CD4-positive, alpha-beta T cell treated with Interleukin-17A for 1 hour (primary cell): ENCODE results near the gene LLGL2.

Source experiments
- DNase-seq: peaks from one replicate; pipeline ENCODE4 v3.0.0-alpha.2; 2020

The LLGL2 gene

DNA sequence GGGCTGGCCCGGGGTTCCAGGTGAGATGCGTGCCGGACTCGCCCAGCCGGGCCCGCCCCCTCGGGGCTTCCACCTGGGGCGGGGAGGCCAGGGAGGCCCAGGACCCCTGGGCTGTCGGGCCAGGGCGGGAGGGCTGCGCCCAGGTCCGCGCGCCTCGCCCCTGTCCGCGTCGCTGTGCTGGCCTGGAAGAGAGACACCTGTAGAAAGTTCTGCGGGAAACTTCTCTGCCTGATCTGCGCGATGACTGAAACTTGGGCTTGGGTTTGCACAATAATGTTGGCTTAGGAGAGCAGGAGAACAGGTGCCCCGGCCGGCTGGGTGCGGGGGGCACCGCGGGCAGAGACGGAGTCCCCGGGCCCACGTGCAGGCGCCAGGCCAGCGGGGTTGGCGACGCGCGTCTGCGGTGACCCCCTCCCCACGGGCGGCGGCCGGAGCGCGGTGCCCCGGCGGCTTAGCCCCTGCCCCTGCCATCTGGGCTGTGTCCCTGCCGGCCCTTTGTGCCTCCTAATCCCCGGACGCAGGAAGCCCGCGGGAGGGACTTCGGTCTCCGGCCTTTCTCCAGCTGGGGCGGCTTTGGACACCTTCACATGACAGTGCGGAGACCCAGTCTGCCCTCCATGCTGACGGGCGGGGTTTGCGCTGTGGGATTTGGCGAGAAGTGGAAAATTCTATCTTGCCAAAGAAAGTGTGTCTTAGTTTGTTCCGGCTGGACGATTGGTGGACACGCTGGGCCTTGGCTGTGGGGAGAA lies 483 bp downstream of the LLGL2 start:
- no peak for DNase-seq

GRCh38 chr17:75526555-75527270 lies 1.2 kb downstream of the LLGL2 start:
- no peak for DNase-seq

- DNase-seq, result no peak
Observed at GRCh38 chr17:75530837-75531720, 5.6 kb downstream of the LLGL2 start.

DNA sequence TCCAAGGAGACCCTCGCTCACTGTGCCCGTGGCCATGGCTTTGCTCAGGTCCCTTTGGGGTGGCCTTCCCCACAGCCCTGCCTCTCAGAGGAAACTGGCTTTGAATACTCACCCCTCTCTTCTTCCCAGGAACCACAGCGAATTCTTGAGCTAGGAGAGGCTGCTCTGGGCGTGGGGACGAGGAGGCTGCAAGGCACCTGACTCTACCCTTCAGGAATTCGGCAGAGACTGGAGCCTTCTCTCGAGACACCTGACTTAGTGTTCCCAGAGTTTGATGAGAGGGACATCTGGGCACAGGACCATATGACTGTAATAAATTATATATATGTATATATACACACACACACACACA lies 6.2 kb downstream of the LLGL2 start:
- DNase-seq, result no peak

DNA sequence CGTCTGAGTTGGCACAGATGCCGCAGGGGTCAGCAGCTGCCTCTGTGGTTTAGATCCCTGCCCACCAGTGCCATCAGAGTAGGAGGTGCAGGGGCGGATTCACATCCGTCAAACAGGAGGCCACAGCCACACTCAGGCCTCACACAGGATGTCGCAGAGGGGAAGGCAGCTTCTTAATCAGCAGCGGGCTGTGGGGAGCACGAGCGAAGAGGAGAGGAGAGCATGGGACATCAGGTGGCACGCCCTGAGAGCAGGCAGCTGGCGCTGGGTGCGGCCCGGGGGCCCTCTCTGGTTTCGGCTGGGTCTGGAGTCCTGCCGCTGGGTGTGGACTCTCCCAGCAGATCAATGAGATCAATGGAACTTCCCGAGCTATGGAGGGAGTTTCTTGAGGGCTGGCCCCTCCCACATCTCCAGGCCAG lies 9.6 kb downstream of the LLGL2 start:
- DNase-seq, result peak; percentile 72

DNA sequence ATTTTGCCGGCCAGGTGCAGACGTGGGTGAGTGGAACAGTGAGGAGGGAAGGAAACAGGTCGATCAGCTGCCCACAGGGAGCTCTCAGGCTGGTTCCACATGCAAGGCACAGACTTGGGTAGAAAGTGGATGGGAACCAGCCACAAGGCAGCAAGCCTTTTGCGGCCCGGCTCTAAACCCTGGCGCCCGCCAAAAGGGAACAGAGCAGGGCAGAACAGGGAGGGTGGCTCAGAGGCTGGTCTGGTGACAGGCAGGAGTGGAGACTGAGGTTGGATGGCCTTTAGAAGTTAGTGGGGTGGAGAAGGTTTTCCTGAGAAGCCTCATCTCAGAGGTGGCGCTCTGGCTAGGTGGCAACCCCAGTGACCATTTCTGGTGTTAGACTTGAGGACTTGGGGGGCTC lies 10.4 kb downstream of the LLGL2 start:
- no peak for DNase-seq

DNA sequence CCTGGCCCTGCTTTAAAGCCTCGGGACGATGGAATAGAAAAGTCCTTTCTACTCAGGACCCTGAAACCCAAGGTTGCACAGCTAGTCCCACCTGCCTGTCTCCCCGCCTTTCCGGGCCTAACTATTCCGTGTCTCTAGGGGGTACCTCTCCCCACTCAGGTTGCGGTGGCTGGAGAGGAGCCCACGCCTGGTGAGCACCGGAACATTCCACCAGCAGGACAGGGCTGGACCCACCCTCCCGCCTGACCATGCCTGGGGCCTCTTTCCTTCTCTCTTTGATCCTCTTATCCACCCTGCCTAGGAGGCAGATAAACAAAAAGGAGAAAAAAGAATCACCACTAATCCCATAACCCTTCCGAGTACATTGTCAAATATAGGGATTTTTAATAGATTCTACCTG lies 10.9 kb downstream of the LLGL2 start:
- no peak for DNase-seq

- DNase-seq, result no peak
Observed at GRCh38 chr17:75539967-75540729, 14.7 kb downstream of the LLGL2 start.

DNA sequence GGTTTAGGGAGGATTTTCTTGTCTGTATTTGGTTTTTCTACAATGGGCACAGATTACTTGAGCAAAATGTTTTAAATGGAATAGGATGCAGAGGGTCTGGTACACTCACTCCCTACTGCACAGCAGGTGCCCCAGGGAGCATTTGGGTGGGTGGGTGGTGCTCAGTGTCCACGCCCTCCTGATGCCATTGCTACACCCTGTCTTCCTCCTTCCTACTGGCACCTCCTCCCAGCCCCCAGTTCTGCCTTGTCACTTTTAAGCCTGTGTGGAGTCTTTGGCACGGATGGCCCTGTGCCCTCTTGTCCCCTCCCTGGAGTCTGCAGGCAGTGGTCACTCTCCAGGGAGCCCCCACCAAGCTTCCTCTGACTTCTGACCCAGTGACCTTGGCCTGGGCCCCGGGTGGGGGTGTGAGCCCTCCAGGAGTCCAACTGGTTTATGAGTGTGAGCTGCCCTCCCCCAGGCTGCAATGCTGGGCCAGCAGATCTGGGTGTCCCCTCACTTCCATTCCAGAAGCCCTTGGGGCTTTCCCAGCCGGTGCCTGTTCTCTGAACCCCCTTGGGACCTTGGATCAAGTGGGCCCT lies 15.5 kb downstream of the LLGL2 start:
- DNase-seq, result no peak

DNA sequence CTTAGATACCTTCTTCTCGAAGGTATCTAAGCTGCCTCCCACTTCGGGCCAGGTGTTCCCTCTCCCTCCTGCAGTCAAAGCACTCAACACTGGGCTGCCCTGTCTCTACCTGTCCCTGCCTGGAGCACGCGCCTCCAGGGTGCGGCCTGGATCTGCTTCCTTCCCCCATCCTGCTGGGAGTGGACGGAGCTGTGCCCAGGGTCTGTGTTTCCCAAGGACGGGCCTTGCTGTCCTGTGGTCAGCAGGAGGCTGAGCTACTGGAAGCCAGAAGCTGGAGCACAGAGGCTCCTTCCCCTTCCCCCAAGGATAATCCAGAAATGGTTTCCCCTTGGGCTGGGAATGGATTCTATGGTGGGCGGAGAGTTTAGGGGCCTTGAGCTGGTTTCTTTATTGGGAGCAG lies 16.7 kb downstream of the LLGL2 start:
- no peak for DNase-seq

- DNase-seq, result no peak
Observed at GRCh38 chr17:75542728-75543336, 17.3 kb downstream of the LLGL2 start.

DNA sequence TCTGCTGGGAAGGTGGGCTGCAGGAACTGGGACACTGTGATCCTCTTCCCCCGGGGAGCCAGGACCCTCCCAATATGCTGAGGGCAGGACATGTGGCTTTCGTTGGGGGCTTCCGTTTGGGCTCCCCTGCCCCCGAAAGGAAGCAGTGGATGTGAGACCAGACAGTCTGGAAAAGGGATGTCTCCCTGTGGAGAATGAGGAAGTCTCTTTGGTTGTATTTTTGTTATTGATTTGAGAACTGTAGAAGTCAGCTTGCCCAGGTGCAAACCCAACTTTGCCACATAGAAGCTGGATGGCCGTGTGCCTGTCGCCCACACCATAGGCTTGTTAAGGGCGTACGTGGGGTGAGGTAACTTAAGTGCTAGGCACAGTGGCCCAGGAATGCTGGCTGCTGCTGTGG lies 18.8 kb downstream of the LLGL2 start:
- DNase-seq, result no peak

GRCh38 chr17:75546181-75546580 lies 20.7 kb downstream of the LLGL2 start:
- no peak for DNase-seq

- no peak for DNase-seq
Observed at GRCh38 chr17:75547091-75547490, 21.6 kb downstream of the LLGL2 start.

GRCh38 chr17:75548813-75549212 lies 23.3 kb downstream of the LLGL2 start:
- DNase-seq, result no peak

DNA sequence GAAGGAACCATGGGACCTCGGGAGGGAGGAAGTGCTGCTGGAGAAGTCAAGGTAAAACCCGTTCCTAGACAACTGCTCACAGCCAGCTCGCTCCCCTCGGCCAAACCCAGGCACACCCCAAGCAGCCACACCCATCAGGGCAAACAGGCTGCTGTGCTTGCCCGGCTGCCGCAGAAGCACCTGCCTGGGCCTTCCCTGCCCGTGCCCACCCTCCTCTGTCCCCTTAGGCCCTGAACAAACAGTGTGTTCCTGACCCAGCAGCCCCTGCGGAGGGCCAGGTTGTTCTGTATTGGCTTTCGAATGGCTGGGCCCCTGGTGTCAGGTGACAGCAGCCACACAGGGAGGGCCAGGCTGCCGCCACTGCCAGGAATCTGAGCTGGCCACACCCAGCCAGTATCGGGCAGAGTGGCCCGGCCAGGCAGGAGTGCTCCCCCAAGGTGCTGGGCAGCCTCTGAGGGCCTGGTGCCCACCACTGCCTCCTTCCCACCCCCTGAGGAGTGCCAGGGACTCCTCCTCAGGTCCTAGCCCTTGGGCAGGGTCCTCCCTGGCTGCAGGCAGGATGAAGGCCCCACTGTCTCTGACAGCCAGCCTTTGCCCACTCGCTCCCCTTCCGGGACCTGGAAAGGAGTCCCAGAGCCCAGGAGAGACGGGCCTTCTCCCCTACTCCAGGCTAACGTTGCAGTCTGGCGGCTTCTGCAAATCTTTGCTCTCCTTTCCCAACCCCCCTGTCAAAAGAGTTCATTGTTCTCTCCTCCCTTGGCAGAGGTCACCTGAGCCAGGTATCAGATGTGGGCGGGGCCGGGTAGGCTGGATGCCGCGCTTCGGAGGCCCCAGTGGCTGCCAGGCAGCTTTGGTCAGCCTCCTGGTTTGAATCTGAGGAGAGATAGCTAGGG lies 24.0 kb downstream of the LLGL2 start:
- no peak for DNase-seq

DNA sequence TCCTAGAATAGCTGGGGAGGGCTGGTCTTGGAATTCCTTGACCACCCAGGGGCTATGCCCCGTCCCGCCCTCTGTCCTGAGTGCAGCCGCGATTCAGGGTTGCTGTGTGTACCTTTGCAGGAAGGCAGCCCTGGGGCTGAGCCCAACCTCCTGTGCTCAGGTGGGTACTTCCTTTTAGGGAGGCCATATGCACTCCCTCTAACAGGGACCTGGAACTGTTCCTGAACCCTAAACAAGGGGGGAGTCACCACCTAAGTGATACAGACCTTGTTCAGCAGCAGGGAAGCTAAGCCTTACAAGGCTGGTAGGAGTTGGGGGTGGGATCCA lies 24.6 kb downstream of the LLGL2 start:
- DNase-seq, result no peak

GRCh38 chr17:75551266-75551665 lies 25.8 kb downstream of the LLGL2 start:
- no peak for DNase-seq

DNA sequence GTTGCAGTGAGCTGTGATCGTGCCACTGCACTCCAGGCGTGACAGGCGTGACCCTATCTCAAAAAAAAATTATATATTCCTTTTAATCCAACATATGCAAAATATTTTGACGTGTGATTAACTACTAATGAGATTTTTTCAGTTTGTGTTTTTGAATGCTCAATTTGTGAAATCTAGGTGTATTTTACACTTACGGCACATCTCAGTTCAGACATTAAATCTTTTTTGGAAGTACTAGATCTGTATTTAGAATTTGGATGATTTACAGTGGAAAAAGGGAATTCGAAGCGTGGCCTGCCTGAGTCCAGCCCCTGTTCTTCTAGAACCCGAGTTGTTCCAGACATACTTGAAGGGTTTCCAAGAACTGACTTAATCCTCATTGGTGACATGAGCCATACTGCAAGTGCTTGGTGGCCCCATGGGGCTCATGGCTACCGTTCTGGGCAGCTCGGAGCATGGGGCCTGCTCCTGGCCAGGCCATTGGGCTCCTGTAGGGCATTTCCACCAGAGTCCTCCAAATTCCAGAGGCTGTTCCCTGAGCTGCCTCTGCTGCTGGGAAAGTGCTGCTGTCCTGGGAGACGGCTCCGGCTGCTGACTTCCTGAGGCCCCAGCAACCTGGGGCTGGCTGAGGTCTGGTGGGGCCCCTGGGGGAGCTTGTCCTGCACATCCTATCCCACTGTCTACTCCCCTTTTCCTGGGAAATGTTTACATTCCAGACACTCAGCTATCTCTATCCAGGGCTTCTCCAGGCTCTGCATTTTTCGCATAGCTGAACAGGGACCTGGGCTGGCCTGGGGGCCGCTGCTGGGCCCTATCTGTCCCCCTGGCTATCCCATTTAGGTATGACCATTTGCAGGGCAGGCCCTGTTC lies 27.2 kb downstream of the LLGL2 start:
- no peak for DNase-seq
